ENCODE results near the gene CUL2.

Gene CUL2

DNA sequence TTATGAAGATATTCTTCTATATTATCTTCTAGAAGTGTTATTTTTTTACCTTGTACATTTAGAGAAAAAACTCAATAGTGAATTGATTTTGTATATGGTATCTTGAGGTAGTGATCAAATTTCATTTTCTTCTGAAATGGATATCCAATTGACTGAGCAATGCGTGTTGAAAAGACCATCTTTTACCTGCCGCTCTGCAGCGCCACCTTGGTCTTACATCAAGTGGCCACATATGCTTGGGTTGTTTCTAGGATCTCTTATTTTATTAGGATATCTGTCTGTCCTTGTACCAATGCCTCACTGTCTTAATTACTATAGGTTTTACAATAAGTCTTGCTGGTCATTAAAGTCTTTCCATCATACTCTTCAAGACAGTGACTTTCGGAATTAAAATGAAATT lies 53.0 kb downstream of the CUL2 start:
- no peak overlapping the region for H3K27ac ChIP-seq (ENCODE audit: low read depth, low read length)
- no peaks in the 10 kb centered on the region for H3K27me3 ChIP-seq (ENCODE audit: control insufficient read depth in 5 of 5, insufficient read depth in 4 of 5, low read length in 5 of 5)
- no peak overlapping the region for H3K4me3 ChIP-seq (ENCODE audit: low read depth in 1 of 5, low read length in 5 of 5)
- H3K36me3 ChIP-seq (ENCODE audit: control insufficient read depth in 5 of 5, insufficient read depth in 5 of 5, low read length in 5 of 5) = peaks cover 26 to 41% (median 39%) of the 10 kb centered on the region in 5 donors
- no peaks in the 10 kb centered on the region for H3K9me3 ChIP-seq (ENCODE audit: control insufficient read depth in 5 of 5, low read length in 5 of 5)
- no peak overlapping the region for H3K9ac ChIP-seq (ENCODE audit: low read length in 5 of 5)
- peaks cover 0 to 9% (median 3%) of the 10 kb centered on the region in 5 donors for H3K4me1 ChIP-seq (ENCODE audit: control insufficient read depth in 5 of 5, insufficient read depth in 5 of 5, low read length in 5 of 5)

DNA sequence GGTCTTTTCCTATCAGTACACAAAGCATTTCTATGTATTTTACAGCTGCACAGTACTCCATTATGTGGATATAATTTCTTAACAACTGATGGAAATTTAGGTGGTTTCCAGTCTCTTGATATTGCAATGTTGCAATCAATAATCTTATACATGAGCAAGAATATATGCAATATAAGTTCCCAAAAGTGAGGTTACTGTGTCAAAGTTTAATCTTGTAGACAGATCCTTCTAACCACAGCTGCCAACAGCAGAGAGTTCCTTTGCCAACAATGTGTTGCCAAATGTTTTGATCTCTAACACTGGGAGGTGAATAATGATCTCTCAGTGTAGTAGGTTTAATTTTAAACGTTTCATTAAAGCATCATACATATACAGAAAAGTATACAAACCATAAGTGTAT lies 54.5 kb downstream of the CUL2 start:
- no peak overlapping the region for H3K9ac ChIP-seq (ENCODE audit: low read length in 5 of 5)
- H3K27ac ChIP-seq (ENCODE audit: low read depth, low read length) = no peak overlapping the region
- no peaks in the 10 kb centered on the region for H3K27me3 ChIP-seq (ENCODE audit: control insufficient read depth in 5 of 5, insufficient read depth in 4 of 5, low read length in 5 of 5)
- no peaks in the 10 kb centered on the region for H3K9me3 ChIP-seq (ENCODE audit: control insufficient read depth in 5 of 5, low read length in 5 of 5)
- no peak overlapping the region for H3K4me3 ChIP-seq (ENCODE audit: low read depth in 1 of 5, low read length in 5 of 5)
- peaks cover 0 to 9% (median 3%) of the 10 kb centered on the region in 5 donors for H3K4me1 ChIP-seq (ENCODE audit: control insufficient read depth in 5 of 5, insufficient read depth in 5 of 5, low read length in 5 of 5)
- peaks cover 32 to 49% (median 44%) of the 10 kb centered on the region in 5 donors for H3K36me3 ChIP-seq (ENCODE audit: control insufficient read depth in 5 of 5, insufficient read depth in 5 of 5, low read length in 5 of 5)

DNA sequence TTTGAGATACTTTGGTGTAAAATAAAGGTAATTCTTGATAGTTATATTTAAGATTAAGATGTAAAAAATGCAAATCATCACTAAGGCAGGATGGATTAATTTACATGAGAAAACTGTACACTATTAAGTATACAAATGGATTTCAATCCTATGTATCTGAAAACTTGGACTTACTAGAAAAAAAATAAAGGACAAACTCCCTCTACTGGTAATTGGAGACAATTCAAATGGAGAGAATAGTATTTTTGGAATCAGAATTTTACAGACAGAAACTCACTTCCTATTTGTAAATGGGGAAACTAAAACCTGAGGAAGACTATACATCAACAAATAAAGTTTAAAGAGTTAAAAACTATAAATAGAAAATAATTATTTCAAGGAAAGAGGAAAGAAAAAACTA lies 62.6 kb downstream of the CUL2 start:
- H3K4me1 ChIP-seq (ENCODE audit: control insufficient read depth in 5 of 5, insufficient read depth in 5 of 5, low read length in 5 of 5) = no peaks in the 10 kb centered on the region
- no peaks in the 10 kb centered on the region for H3K9me3 ChIP-seq (ENCODE audit: control insufficient read depth in 5 of 5, low read length in 5 of 5)
- H3K27me3 ChIP-seq (ENCODE audit: control insufficient read depth in 5 of 5, insufficient read depth in 4 of 5, low read length in 5 of 5) = no peaks in the 10 kb centered on the region
- no peak overlapping the region for H3K9ac ChIP-seq (ENCODE audit: low read length in 5 of 5)
- H3K4me3 ChIP-seq (ENCODE audit: low read depth in 1 of 5, low read length in 5 of 5) = no peak overlapping the region
- H3K27ac ChIP-seq (ENCODE audit: low read depth, low read length) = no peak overlapping the region
- peaks cover 31 to 63% (median 47%) of the 10 kb centered on the region in 5 donors for H3K36me3 ChIP-seq (ENCODE audit: control insufficient read depth in 5 of 5, insufficient read depth in 5 of 5, low read length in 5 of 5)

GRCh38 chr10:35025916-35026315 lies 64.2 kb downstream of the CUL2 start:
- Histone ChIP-seq H3K4me1 (ENCODE audit: control insufficient read depth in 5 of 5, insufficient read depth in 5 of 5, low read length in 5 of 5) (no peaks in the 10 kb centered on the region), H3K4me3 (ENCODE audit: low read depth in 1 of 5, low read length in 5 of 5) (no peak overlapping the region), H3K36me3 (ENCODE audit: control insufficient read depth in 5 of 5, insufficient read depth in 5 of 5, low read length in 5 of 5) (peaks cover 29 to 54% (median 36%) of the 10 kb centered on the region in 5 donors), H3K27ac (ENCODE audit: low read depth, low read length) (no peak overlapping the region), H3K27me3 (ENCODE audit: control insufficient read depth in 5 of 5, insufficient read depth in 4 of 5, low read length in 5 of 5) (no peaks in the 10 kb centered on the region), H3K9me3 (ENCODE audit: control insufficient read depth in 5 of 5, low read length in 5 of 5) (no peaks in the 10 kb centered on the region), H3K9ac (ENCODE audit: low read length in 5 of 5) (no peak overlapping the region)

- Histone ChIP-seq H3K4me1 (ENCODE audit: control insufficient read depth in 5 of 5, insufficient read depth in 5 of 5, low read length in 5 of 5) (peaks cover 0 to 5% (median 0%) of the 10 kb centered on the region in 5 donors), H3K9me3 (ENCODE audit: control insufficient read depth in 5 of 5, low read length in 5 of 5) (no peaks in the 10 kb centered on the region), H3K36me3 (ENCODE audit: control insufficient read depth in 5 of 5, insufficient read depth in 5 of 5, low read length in 5 of 5) (peaks cover 20 to 50% (median 28%) of the 10 kb centered on the region in 5 donors), H3K27ac (ENCODE audit: low read depth, low read length) (no peak overlapping the region), H3K4me3 (ENCODE audit: low read depth in 1 of 5, low read length in 5 of 5) (no peak overlapping the region), H3K9ac (ENCODE audit: low read length in 5 of 5) (no peak overlapping the region), H3K27me3 (ENCODE audit: control insufficient read depth in 5 of 5, insufficient read depth in 4 of 5, low read length in 5 of 5) (no peaks in the 10 kb centered on the region)
Measured at GRCh38 chr10:35020481-35020880, 69.7 kb downstream of the CUL2 start.

DNA sequence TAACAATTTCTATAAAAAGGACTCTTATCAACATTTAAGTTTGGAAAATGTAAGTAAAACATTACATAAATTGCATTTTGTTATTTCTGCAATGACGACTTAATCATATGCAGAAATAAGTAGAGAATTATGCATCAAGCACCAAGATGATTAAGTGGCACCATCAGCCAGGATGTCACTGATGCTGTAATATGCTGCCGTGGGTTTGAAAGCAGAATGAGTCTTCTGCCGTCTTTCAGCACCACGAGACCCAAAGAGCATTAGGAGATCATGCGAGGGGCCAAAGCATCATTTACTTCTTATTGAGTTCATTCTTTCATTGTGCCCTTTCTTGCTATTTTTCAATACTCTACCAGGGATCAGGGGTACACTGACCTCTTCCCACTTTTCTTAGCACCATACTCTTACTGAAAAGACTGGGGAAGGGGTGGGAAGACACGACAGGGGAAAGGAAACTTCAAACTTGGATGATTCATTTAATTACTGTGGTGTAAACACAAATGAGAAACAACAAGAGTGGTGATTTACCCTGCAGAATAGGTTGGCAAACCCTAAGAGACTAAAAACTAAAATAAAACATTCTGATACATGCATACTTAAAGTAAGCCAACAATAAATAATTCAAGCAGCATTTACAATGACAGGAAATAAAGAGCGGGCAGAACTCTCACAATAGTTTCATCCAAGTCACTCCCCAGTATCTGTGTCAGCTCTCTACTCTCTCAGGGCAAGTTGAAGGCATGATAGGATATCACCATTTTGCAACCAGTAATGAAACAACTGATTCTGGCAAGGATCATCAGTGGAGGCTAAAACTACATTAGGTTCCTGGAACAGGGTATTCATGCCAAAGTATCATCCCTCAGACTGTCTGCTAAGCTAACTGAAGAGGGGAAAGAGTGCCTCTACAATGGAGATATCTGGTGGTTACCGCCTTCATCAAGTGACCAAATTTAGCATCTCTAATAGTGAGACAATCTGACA lies 70.8 kb downstream of the CUL2 start:
- no peak overlapping the region for H3K27ac ChIP-seq (ENCODE audit: low read depth, low read length)
- H3K36me3 ChIP-seq (ENCODE audit: control insufficient read depth in 5 of 5, insufficient read depth in 5 of 5, low read length in 5 of 5) = peaks cover 15 to 42% (median 20%) of the 10 kb centered on the region in 5 donors
- no peak overlapping the region for H3K9ac ChIP-seq (ENCODE audit: low read length in 5 of 5)
- no peak overlapping the region for H3K4me3 ChIP-seq (ENCODE audit: low read depth in 1 of 5, low read length in 5 of 5)
- no peaks in the 10 kb centered on the region for H3K27me3 ChIP-seq (ENCODE audit: control insufficient read depth in 5 of 5, insufficient read depth in 4 of 5, low read length in 5 of 5)
- no peaks in the 10 kb centered on the region for H3K9me3 ChIP-seq (ENCODE audit: control insufficient read depth in 5 of 5, low read length in 5 of 5)
- peaks cover 0 to 5% (median 0%) of the 10 kb centered on the region in 5 donors for H3K4me1 ChIP-seq (ENCODE audit: control insufficient read depth in 5 of 5, insufficient read depth in 5 of 5, low read length in 5 of 5)

DNA sequence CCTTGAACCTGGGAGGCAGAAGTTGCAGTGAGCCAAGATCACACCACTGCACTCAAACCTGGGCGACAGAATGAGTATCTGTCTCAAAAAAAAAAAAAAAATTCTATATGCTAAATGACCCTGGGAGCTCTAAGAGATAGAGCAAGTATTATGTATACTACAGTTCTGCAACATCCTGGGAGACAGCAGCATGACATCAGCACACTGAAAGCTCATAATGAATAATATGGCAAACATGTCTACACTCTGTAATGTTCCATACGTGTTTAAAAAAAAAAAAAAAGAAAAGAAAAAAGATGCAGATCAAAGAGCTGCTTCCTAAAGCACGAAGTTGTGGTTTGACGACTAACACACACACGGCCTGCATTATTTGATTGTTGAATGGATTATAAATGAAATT lies 72.5 kb downstream of the CUL2 start:
- Histone ChIP-seq H3K4me1 (ENCODE audit: control insufficient read depth in 5 of 5, insufficient read depth in 5 of 5, low read length in 5 of 5) (peaks cover 0 to 5% (median 0%) of the 10 kb centered on the region in 5 donors), H3K9ac (ENCODE audit: low read length in 5 of 5) (no peak overlapping the region), H3K27me3 (ENCODE audit: control insufficient read depth in 5 of 5, insufficient read depth in 4 of 5, low read length in 5 of 5) (no peaks in the 10 kb centered on the region), H3K36me3 (ENCODE audit: control insufficient read depth in 5 of 5, insufficient read depth in 5 of 5, low read length in 5 of 5) (peaks cover 11 to 48% (median 22%) of the 10 kb centered on the region in 5 donors), H3K4me3 (ENCODE audit: low read depth in 1 of 5, low read length in 5 of 5) (no peak overlapping the region), H3K27ac (ENCODE audit: low read depth, low read length) (no peak overlapping the region), H3K9me3 (ENCODE audit: control insufficient read depth in 5 of 5, low read length in 5 of 5) (no peaks in the 10 kb centered on the region)

DNA sequence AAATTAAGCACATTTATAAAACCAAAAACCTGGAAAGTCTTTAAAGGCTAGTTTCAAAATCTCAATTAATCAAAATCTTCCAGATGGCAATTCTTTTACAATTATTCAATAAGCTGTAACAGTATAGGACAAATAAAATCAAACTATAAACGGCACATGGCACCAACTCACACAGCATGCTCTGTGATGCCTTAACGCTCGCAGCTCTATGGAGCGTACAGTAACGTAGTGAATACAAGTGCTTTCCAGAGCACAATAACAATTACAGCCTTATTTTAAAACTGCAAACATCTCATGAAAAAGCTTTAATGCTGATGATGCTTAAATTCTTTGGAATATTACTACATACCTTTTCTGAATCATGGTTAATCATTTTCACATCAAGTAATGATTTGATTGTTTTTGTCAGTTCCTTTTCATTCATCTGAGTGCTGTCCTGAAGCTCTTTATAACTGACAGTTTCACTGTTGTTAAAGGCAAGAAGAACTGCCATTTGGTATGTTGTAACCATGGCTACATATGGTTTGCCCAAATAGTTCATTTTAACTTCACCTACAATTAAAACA lies 74.2 kb downstream of the CUL2 start:
- Histone ChIP-seq H3K27ac (ENCODE audit: low read depth, low read length) (no peak overlapping the region), H3K4me3 (ENCODE audit: low read depth in 1 of 5, low read length in 5 of 5) (no peak overlapping the region), H3K36me3 (ENCODE audit: control insufficient read depth in 5 of 5, insufficient read depth in 5 of 5, low read length in 5 of 5) (peaks cover 21 to 58% (median 26%) of the 10 kb centered on the region in 5 donors), H3K4me1 (ENCODE audit: control insufficient read depth in 5 of 5, insufficient read depth in 5 of 5, low read length in 5 of 5) (peaks cover 0 to 5% (median 0%) of the 10 kb centered on the region in 5 donors), H3K9me3 (ENCODE audit: control insufficient read depth in 5 of 5, low read length in 5 of 5) (no peaks in the 10 kb centered on the region), H3K27me3 (ENCODE audit: control insufficient read depth in 5 of 5, insufficient read depth in 4 of 5, low read length in 5 of 5) (no peaks in the 10 kb centered on the region), H3K9ac (ENCODE audit: low read length in 5 of 5) (no peak overlapping the region)

GRCh38 chr10:35012781-35013180 lies 77.4 kb downstream of the CUL2 start:
- Histone ChIP-seq H3K27me3 (ENCODE audit: control insufficient read depth in 5 of 5, insufficient read depth in 4 of 5, low read length in 5 of 5) (no peaks in the 10 kb centered on the region), H3K27ac (ENCODE audit: low read depth, low read length) (no peak overlapping the region), H3K4me3 (ENCODE audit: low read depth in 1 of 5, low read length in 5 of 5) (no peak overlapping the region), H3K36me3 (ENCODE audit: control insufficient read depth in 5 of 5, insufficient read depth in 5 of 5, low read length in 5 of 5) (peaks cover 22 to 69% (median 43%) of the 10 kb centered on the region in 5 donors), H3K9ac (ENCODE audit: low read length in 5 of 5) (no peak overlapping the region), H3K9me3 (ENCODE audit: control insufficient read depth in 5 of 5, low read length in 5 of 5) (no peaks in the 10 kb centered on the region), H3K4me1 (ENCODE audit: control insufficient read depth in 5 of 5, insufficient read depth in 5 of 5, low read length in 5 of 5) (no peaks in the 10 kb centered on the region)

GRCh38 chr10:35011771-35012191 lies 78.4 kb downstream of the CUL2 start:
- H3K9me3 ChIP-seq (ENCODE audit: control insufficient read depth in 5 of 5, low read length in 5 of 5) = no peaks in the 10 kb centered on the region
- no peak overlapping the region for H3K9ac ChIP-seq (ENCODE audit: low read length in 5 of 5)
- no peaks in the 10 kb centered on the region for H3K4me1 ChIP-seq (ENCODE audit: control insufficient read depth in 5 of 5, insufficient read depth in 5 of 5, low read length in 5 of 5)
- no peak overlapping the region for H3K4me3 ChIP-seq (ENCODE audit: low read depth in 1 of 5, low read length in 5 of 5)
- no peak overlapping the region for H3K27ac ChIP-seq (ENCODE audit: low read depth, low read length)
- H3K27me3 ChIP-seq (ENCODE audit: control insufficient read depth in 5 of 5, insufficient read depth in 4 of 5, low read length in 5 of 5) = no peaks in the 10 kb centered on the region
- peaks cover 22 to 64% (median 37%) of the 10 kb centered on the region in 5 donors for H3K36me3 ChIP-seq (ENCODE audit: control insufficient read depth in 5 of 5, insufficient read depth in 5 of 5, low read length in 5 of 5)

Measured in subcutaneous abdominal adipose tissue (tissue), 5 donors.